NCI-H146 treated with DMSO at 0.1 percent for 48 hours (cell line): ENCODE measurements around the gene PRPS2.

ENCODE experiments used
- DNase-seq: peaks from one replicate; lab custom pipeline; 2025; ENCODE audit not compliant: unreplicated experiment; lab: John Stamatoyannopoulos, UW

Gene PRPS2

GRCh38 chrX:12791257-12792228, at the start of gene PRPS2:
Gene PRPS2, plus strand, starts transcription at chrX:12791412. Its CDS starts 86 bp downstream, at chrX:12791498.
- peak; percentile 56 for DNase-seq

GRCh38 chrX:12741416-12741815, 49.8 kb upstream of the PRPS2 start:
- no peak for DNase-seq

GRCh38 chrX:12747433-12747832, 43.8 kb upstream of the PRPS2 start:
- DNase-seq: no peak

GRCh38 chrX:12751887-12752286, 39.3 kb upstream of the PRPS2 start:
- DNase-seq: no peak

- no peak for DNase-seq
These were observed 37.8 kb upstream of the PRPS2 start for GRCh38 chrX:12753366-12753765.

GRCh38 chrX:12758291-12758690, 32.9 kb upstream of the PRPS2 start:
- no peak for DNase-seq

GRCh38 chrX:12767856-12768255, 23.4 kb upstream of the PRPS2 start:
- DNase-seq: peak; percentile 84

- no peak for DNase-seq
These were observed 22.7 kb upstream of the PRPS2 start for GRCh38 chrX:12768491-12768890.

GRCh38 chrX:12770440-12770839, 20.8 kb upstream of the PRPS2 start:
- DNase-seq: peak; percentile 27

GRCh38 chrX:12771445-12772069, 19.7 kb upstream of the PRPS2 start:
- no peak for DNase-seq

- no peak for DNase-seq
These were observed 13.5 kb upstream of the PRPS2 start for GRCh38 chrX:12777670-12778069.

GRCh38 chrX:12779534-12779933, 11.7 kb upstream of the PRPS2 start:
- no peak for DNase-seq

DNA sequence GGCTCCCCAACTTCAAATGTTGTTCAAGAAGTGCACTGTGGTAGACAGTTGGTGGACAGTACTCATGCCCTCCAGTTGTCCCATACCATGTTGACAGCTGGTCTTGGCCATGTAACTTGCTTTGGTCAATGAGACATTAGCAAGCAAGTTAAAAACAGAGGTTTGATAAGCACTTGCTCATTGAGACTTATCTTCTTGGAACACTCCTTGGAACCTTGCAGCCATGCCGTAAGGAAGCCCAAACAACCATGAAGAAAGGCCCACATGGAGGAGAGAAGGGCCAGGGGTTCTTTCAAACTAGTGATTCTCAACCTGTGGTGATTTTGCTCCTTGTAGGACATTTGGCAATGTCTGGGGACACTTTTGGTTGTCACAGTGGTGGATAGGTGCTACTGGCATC, 2.6 kb upstream of the PRPS2 start:
- DNase-seq: no peak

DNA sequence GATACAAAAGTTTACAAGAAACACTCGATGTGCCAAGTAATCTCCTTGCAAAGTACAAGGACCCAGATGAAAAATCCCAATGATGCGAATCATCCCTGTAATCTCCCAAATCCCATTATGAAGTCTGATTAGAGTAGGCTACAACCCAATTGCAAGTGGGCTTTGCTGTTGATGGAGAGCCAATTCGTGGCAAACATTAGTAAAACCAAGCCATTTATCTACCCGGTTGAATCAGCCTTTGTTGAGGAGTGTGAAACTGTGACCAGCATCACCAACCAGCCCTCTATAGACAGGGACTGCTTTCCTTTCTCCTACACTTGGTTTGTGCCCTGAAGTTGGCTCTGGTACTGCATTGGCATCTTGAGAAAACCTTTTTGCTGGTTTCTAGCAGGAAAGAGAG, 1.2 kb upstream of the PRPS2 start:
- DNase-seq: no peak

DNA sequence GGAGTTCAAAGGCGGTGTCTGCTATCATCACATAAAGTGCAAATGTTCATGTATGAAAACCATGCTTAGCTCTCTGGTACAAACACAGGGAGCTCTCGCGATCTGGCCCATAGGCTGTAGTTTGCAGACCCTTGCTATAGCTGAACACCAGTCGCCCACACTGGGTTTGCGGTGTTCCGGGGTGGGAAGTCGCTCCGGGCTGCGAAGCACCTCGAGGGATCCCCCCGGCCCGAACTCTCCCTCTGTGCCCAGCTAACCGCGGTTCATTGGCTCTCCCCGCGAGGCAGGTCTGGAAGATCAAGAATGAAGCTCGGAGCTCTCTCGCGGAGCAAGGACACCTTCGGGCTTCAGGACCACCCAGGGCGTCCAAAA, 341 bp upstream of the PRPS2 start:
- no peak for DNase-seq

GRCh38 chrX:12792711-12793110, 1.5 kb downstream of the PRPS2 start:
- DNase-seq: no peak

DNA sequence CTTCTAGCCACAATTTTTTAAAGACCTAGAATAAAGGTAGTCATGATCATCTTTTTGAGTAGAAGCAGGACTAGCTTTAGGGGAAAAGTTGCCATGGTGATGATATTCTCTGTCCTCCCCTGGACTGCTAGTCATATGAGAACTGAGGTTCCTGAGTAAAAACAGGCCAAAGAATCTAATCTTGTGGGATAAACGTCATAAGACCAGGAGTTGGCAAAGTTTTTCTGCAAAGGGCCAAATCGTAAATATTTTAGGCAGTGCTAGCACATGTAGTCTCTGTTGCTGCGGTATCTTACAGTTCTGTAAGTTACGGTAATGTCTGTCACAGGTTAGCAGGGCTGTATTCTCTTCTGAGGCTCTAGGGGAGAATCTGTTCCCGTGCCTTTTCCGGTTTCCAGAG, 3.4 kb downstream of the PRPS2 start:
- DNase-seq: no peak

GRCh38 chrX:12798601-12799000, 7.4 kb downstream of the PRPS2 start:
- DNase-seq: no peak

DNA sequence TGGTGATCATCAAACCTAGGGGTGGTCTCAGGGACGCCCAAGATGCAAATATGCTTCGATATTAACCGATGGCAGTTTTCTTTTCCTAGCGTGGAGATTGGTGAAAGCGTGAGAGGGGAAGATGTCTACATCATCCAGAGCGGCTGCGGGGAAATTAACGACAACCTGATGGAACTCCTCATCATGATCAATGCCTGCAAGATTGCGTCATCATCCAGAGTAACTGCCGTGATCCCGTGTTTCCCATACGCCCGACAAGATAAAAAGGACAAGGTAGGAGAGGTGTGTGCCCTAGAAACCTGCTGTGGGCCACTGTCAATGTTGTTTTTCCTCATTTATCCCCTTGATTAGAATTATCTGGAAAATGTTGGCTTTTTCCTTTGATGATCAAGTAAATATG, 7.9 kb downstream of the PRPS2 start:
- DNase-seq: no peak

- no peak for DNase-seq
These were observed 11.5 kb downstream of the PRPS2 start for GRCh38 chrX:12802741-12803140.

GRCh38 chrX:12804655-12805054, 13.4 kb downstream of the PRPS2 start:
- no peak for DNase-seq

DNA sequence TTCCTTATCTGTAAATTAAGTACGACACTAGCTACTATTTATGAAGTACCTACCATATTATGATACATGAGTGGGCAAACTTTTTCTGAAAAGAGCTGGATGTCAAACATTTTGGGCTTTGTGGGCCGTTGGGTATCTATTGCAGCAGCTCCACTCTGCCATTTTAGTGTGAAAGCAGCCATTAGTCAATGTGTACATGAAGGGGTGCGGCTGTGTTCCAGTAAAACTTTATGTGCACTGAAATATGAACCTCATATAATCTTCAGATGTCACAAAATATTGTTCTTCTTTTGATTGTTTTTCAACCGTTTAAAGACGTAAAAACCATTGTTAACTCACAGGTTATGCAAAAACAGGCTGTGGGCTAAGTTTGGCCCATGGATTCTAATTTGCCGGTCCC, 14.1 kb downstream of the PRPS2 start:
- no peak for DNase-seq
